Neural cell (in vitro differentiated cells): ENCODE data around the gene RNPEPL1.

ENCODE experiments used
- CTCF ChIP-seq: fragments of 450-650 bp; IDR thresholded peaks from 2 replicates; pipeline ENCODE4 v1.5.1; 2014; ENCODE audit warnings: antibody characterized with exemption, mild to moderate bottlenecking, moderate library complexity; ENCODE audit not compliant: poor library complexity, severe bottlenecking
- EP300 ChIP-seq: fragments of 450-650 bp; conservative IDR thresholded peaks from 2 replicates; pipeline ENCODE4 v1.6.1; 2014; ENCODE audit warnings: antibody characterized with exemption, mild to moderate bottlenecking, moderate library complexity; ENCODE audit not compliant: poor library complexity, severe bottlenecking
- EZH2 ChIP-seq: fragments of 200-600, 300-800 bp; shearing (Covaris generic), sonication (generic); IDR thresholded peaks from 2 replicates; pipeline ENCODE4 v1.6.1; 2014; ENCODE audit warnings: antibody characterized with exemption, low read length, borderline replicate concordance, mild to moderate bottlenecking; ENCODE audit not compliant: insufficient read depth, poor library complexity, severe bottlenecking
- RAD21 ChIP-seq: fragments of 450-650 bp; conservative IDR thresholded peaks from 2 replicates; pipeline ENCODE4 v1.6.1; 2014; ENCODE audit warnings: antibody characterized with exemption, mild to moderate bottlenecking, moderate library complexity

DNA sequence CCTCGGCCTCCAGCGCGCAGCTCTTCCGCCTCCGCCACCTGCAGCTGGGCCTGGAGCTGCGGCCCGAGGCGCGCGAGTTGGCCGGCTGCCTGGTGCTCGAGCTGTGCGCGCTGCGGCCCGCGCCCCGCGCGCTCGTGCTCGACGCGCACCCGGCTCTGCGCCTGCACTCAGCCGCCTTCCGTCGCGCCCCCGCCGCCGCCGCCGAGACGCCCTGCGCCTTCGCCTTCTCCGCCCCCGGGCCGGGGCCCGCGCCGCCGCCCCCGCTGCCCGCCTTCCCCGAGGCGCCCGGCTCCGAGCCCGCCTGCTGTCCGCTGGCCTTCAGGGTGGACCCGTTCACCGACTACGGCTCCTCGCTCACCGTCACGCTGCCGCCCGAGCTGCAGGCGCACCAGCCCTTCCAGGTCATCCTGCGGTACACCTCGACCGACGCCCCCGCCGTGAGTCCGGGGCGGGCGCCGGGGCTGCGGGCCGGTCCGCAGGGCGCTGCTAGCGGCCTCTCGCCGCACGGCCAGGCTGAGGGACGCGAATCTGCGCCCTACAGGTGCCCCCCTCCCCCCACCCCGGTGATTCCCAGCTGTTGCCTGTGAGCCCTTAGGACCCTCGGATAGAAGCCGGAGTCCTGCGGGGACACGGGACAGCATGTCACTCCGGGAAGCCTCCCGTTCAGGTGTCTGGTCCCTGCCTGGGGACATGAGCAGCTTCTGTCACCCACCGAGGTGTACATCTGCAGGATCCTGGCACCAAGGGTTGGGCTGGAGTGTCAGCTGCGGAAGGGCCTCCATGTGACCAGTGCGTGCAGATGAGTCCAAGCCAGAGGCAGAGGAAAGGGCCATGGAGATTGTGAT, 616 bp downstream of the RNPEPL1 start:
- TF ChIP-seq EP300, result no peak
- no peak for TF ChIP-seq CTCF
- no peak for TF ChIP-seq EZH2
- no peak for TF ChIP-seq RAD21
